CD4-positive, alpha-beta memory T cell (primary cell): Measurements from ENCODE around the gene ST6GALNAC6. TPM values are rescaled to one million over a fixed set of nuclear protein-coding genes. Genes with fewer than 3 reads are reported as not detected.

ENCODE experiments used
- microRNA-seq: library from miRNA; unstranded; fragments of <30 nt; microRNA quantifications from one replicate; pipeline ENCODE4 v1.2.0, GENCODE V29; 2021; ENCODE audit warnings: borderline replicate concordance, borderline number of aligned reads, borderline microRNAs expressed, mixed read lengths
- polyA plus RNA-seq, 2 donors: library from polyadenylated mRNA; unstranded; fragments of 300-500 nt; fragmentation: Illumina TruSeq; gene quantifications; one replicate each; pipeline ENCODE4 v1.2.3, GENCODE V29; 2021
- total RNA-seq, 2 experiments: library from RNA; stranded (reverse); gene quantifications; one replicate each; pipeline ENCODE4 v1.2.3, GENCODE V29; 2021

ST6GALNAC6 gene
- total and polyA plus RNA-seq, 4 experiments from 2014 or later: 45.2 to 127 (median 85.5) TPM

Small RNA genes lying within 50 kb of the gene (microRNA-seq; reads per million reads assigned to microRNA genes)
- not detected for gene MIR4672

Other genes starting within 250 kb of the ST6GALNAC6 start
- under 1 TPM in 1 of 2 experiments, not detected in 1; 0.25 TPM for gene CFAP157, start 192.6 kb downstream of the ST6GALNAC6 start, total RNA-seq
- gene CFAP157, start 192.6 kb downstream of the ST6GALNAC6 start, polyA plus RNA-seq: under 1 TPM; 0.14 to 0.22 TPM
- gene PTRH1, start 183.9 kb downstream of the ST6GALNAC6 start, total RNA-seq: 1 to 10 TPM; 7.3 to 8.4 TPM
- 10 to 100 TPM; 25.6 to 31.1 TPM for gene PTRH1, start 183.9 kb downstream of the ST6GALNAC6 start, polyA plus RNA-seq
- gene TTC16, start 183.5 kb downstream of the ST6GALNAC6 start, total RNA-seq: 1 to 10 TPM; 2.5 to 2.6 TPM
- 1 to 10 TPM in 1 of 2 donors, under 1 TPM in 1; 0.09 to 1.8 TPM for gene TTC16, start 183.5 kb downstream of the ST6GALNAC6 start, polyA plus RNA-seq
- gene TOR2A, start 164.3 kb downstream of the ST6GALNAC6 start, total RNA-seq: 10 to 100 TPM; 14.3 to 18.4 TPM
- 10 to 100 TPM; 23.2 to 27.1 TPM for gene TOR2A, start 164.3 kb downstream of the ST6GALNAC6 start, polyA plus RNA-seq
- 10 to 100 TPM; 43.4 to 48.6 TPM for gene SH2D3C, start 120.9 kb downstream of the ST6GALNAC6 start, total RNA-seq
- gene SH2D3C, start 120.9 kb downstream of the ST6GALNAC6 start, polyA plus RNA-seq: 10 to 100 TPM in 1 of 2 donors, 1 to 10 TPM in 1; 8.7 to 51.5 TPM
- gene CDK9, start 113.6 kb downstream of the ST6GALNAC6 start, total RNA-seq: 100 to 1,000 TPM; 127 to 138 TPM
- gene CDK9, start 113.6 kb downstream of the ST6GALNAC6 start, polyA plus RNA-seq: 10 to 100 TPM; 35.4 to 63.6 TPM
- gene FPGS, start 96.7 kb downstream of the ST6GALNAC6 start, total RNA-seq: 100 to 1,000 TPM; 100 to 101 TPM
- 10 to 100 TPM; 49.4 to 54.6 TPM for gene FPGS, start 96.7 kb downstream of the ST6GALNAC6 start, polyA plus RNA-seq
- 10 to 100 TPM; 13.7 to 13.8 TPM for gene ENG, start 44.9 kb downstream of the ST6GALNAC6 start, total RNA-seq
- 1 to 10 TPM; 2.0 to 4.2 TPM for gene ENG, start 44.9 kb downstream of the ST6GALNAC6 start, polyA plus RNA-seq
- 10 to 100 TPM; 58.1 to 62.7 TPM for gene AK1, start 21.9 kb downstream of the ST6GALNAC6 start, total RNA-seq
- gene AK1, start 21.9 kb downstream of the ST6GALNAC6 start, polyA plus RNA-seq: under 1 TPM in 1 of 2 donors, not detected in 1; 0.53 TPM
- gene ST6GALNAC4, start 17.4 kb upstream of the ST6GALNAC6 start, total RNA-seq: 10 to 100 TPM; 35.7 to 38.1 TPM
- gene ST6GALNAC4, start 17.4 kb upstream of the ST6GALNAC6 start, polyA plus RNA-seq: 10 to 100 TPM; 10.2 to 18.5 TPM
- 1 to 10 TPM in 1 of 2 experiments, under 1 TPM in 1; 0.72 to 1.8 TPM for gene PIP5KL1, start 31.2 kb upstream of the ST6GALNAC6 start, total RNA-seq
- under 1 TPM; 0.26 to 0.79 TPM for gene PIP5KL1, start 31.2 kb upstream of the ST6GALNAC6 start, polyA plus RNA-seq
- 10 to 100 TPM; 37.0 to 39.7 TPM for gene DPM2, start 38.3 kb upstream of the ST6GALNAC6 start, total RNA-seq
- 10 to 100 TPM; 41.0 to 43.1 TPM for gene DPM2, start 38.3 kb upstream of the ST6GALNAC6 start, polyA plus RNA-seq
- gene EEIG1, start 81.4 kb upstream of the ST6GALNAC6 start, total RNA-seq: 100 to 1,000 TPM; 516 to 550 TPM
- 100 to 1,000 TPM in 1 of 2 donors, 10 to 100 TPM in 1; 95.4 to 205 TPM for gene EEIG1, start 81.4 kb upstream of the ST6GALNAC6 start, polyA plus RNA-seq
- 10 to 100 TPM; 13.3 to 13.8 TPM for gene NAIF1, start 167.7 kb upstream of the ST6GALNAC6 start, total RNA-seq
- 10 to 100 TPM; 11.3 to 15.2 TPM for gene NAIF1, start 167.7 kb upstream of the ST6GALNAC6 start, polyA plus RNA-seq
- 10 to 100 TPM; 22.0 to 26.9 TPM for gene SLC25A25, start 168.6 kb upstream of the ST6GALNAC6 start, total RNA-seq
- 10 to 100 TPM; 13.4 to 17.6 TPM for gene SLC25A25, start 168.6 kb upstream of the ST6GALNAC6 start, polyA plus RNA-seq
- 10 to 100 TPM; 51.8 to 57.9 TPM for gene PTGES2, start 228.1 kb upstream of the ST6GALNAC6 start, total RNA-seq
- gene PTGES2, start 228.1 kb upstream of the ST6GALNAC6 start, polyA plus RNA-seq: 10 to 100 TPM; 47.5 to 48.8 TPM
- gene LCN2, start 249.8 kb upstream of the ST6GALNAC6 start, total RNA-seq: not detected
- gene LCN2, start 249.8 kb upstream of the ST6GALNAC6 start, polyA plus RNA-seq: not detected